Endothelial cell of umbilical vein (primary cell): Measurements from ENCODE around the gene ZIC5. TPM values are rescaled to one million over a fixed set of nuclear protein-coding genes. Genes with fewer than 3 reads are reported as not detected.

Source experiments
- BruUV-seq: library from RNA; stranded (reverse); fragments of 400-500 nt; replicated peaks from 2 replicates; lab custom pipeline; 2021; lab: Mats Ljungman, UMichigan
- CTCF ChIA-PET: fragments of 300-600, 350-600 bp; sonication (Branson Sonifier 250); formaldehyde crosslinking; loops from one replicate; lab custom pipeline; 2021; ENCODE audit warnings: antibody characterized with exemption, inconsistent platforms; lab: Charles Lee
- POLR2A ChIA-PET: fragments of 300-600, 350-600 bp; sonication (Branson Sonifier 250); formaldehyde crosslinking; loops from one replicate; lab custom pipeline; 2021; ENCODE audit warnings: antibody characterized with exemption, inconsistent platforms; lab: Charles Lee
- DNase-seq: peaks from one replicate; pipeline ENCODE4 v3.0.0-alpha.2; 2011; ENCODE audit warnings: low read depth, low spot score
- FAIRE-seq: peaks from 2 replicates; lab custom pipeline; 2011; peaks lifted over from hg19 to GRCh38; lab: Jason Lieb, UNC
- H2AFZ ChIP-seq: 2 replicates; pipeline ENCODE4 v1.6.0; 2012; ENCODE audit warnings: low read depth, low read length, control low read depth, inconsistent platforms
- H3K27ac ChIP-seq: 2 replicates; pipeline ENCODE4 v1.5.1; 2011; ENCODE audit warnings: low read depth, mild to moderate bottlenecking, control low read depth, low read length, moderate library complexity; ENCODE audit not compliant: insufficient read depth
- H3K27me3 ChIP-seq, 2 experiments: 2 replicates each; pipeline versions ENCODE4 v1.6.0 to v1.6.1; 2011; ENCODE audit warnings: low read length in 2 of 2, mixed read lengths in 1 of 2; ENCODE audit not compliant: control insufficient read depth in 2 of 2, insufficient read depth in 2 of 2
- H3K36me3 ChIP-seq, 2 experiments: 2 replicates in 1 of 2; 3 replicates in 1 of 2; pipeline ENCODE4 v1.5.1; 2011; ENCODE audit warnings: low read length in 2 of 2, mild to moderate bottlenecking in 1 of 2, moderate library complexity in 1 of 2; ENCODE audit not compliant: control insufficient read depth in 2 of 2, insufficient read depth in 2 of 2; ENCODE audit errors: extremely low read depth in 1 of 2
- H3K4me1 ChIP-seq: 3 replicates; pipeline ENCODE4 v1.5.1; 2011; ENCODE audit warnings: mild to moderate bottlenecking, low read length; ENCODE audit not compliant: control insufficient read depth, insufficient read depth; ENCODE audit errors: extremely low read depth
- H3K4me2 ChIP-seq: 2 replicates; pipeline ENCODE4 v1.6.1; 2011; ENCODE audit warnings: low read length, control low read depth, mixed read lengths; ENCODE audit not compliant: insufficient read depth
- H3K4me3 ChIP-seq, 3 experiments: fragments of 200-600 bp in 1 of 3; sonication (generic), shearing (Covaris generic) in 1 of 3; replicated peaks in 1 of 3; 2 replicates each; pipeline ENCODE4 v1.5.1; 2011 to 2016; ENCODE audit warnings: control low read depth in 3 of 3, low read length in 3 of 3, mild to moderate bottlenecking in 2 of 3, inconsistent platforms in 1 of 3, low read depth in 1 of 3, moderate library complexity in 1 of 3; ENCODE audit not compliant: insufficient read depth in 1 of 3
- H3K79me2 ChIP-seq: 2 replicates; pipeline ENCODE4 v1.6.0; 2012; ENCODE audit warnings: low read length, inconsistent platforms; ENCODE audit not compliant: control insufficient read depth, insufficient read depth
- H3K9ac ChIP-seq: replicated peaks from 2 replicates; pipeline ENCODE3; 2011; ENCODE audit warnings: low read length, control low read depth; ENCODE audit not compliant: insufficient read depth; ENCODE audit errors: extremely low read depth
- H3K9me1 ChIP-seq: replicated peaks from 3 replicates; pipeline ENCODE4 v1.6.0; 2011; ENCODE audit warnings: mild to moderate bottlenecking, low read length; ENCODE audit not compliant: control insufficient read depth, insufficient read depth; ENCODE audit errors: extremely low read depth
- H3K9me3 ChIP-seq: replicated peaks from 2 replicates; pipeline ENCODE4 v1.5.1; 2012; ENCODE audit warnings: low read length, inconsistent platforms; ENCODE audit not compliant: control insufficient read depth, insufficient read depth
- H4K20me1 ChIP-seq: replicated peaks from 2 replicates; pipeline ENCODE3; 2011; ENCODE audit warnings: mild to moderate bottlenecking, low read length; ENCODE audit not compliant: control insufficient read depth, insufficient read depth; ENCODE audit errors: extremely low read depth
- CTCF ChIP-seq, 2 donors: IDR thresholded peaks; 1 replicate in 1 of 2; 2 replicates in 1 of 2; pipeline ENCODE4 v1.5.1; 2011; ENCODE audit warnings: low read length in 2 of 2, mild to moderate bottlenecking in 2 of 2, moderate library complexity in 2 of 2, control low read depth in 1 of 2, inconsistent platforms in 1 of 2, low read depth in 1 of 2; ENCODE audit not compliant: insufficient read depth in 1 of 2; ENCODE audit errors: extremely low read depth in 1 of 2
- EZH2 ChIP-seq: IDR thresholded peaks from 2 replicates; pipeline ENCODE4 v1.6.1; 2012; ENCODE audit warnings: borderline replicate concordance, low read depth, mild to moderate bottlenecking, moderate library complexity, low read length, inconsistent platforms; ENCODE audit not compliant: severe bottlenecking
- FOS ChIP-seq: IDR thresholded peaks from 2 replicates; pipeline ENCODE4 v1.6.1; 2011; ENCODE audit warnings: mild to moderate bottlenecking, low read length, moderate library complexity, borderline replicate concordance; ENCODE audit not compliant: insufficient read depth
- GATA2 ChIP-seq: IDR thresholded peaks from 2 replicates; pipeline ENCODE4 v1.7.0; 2011; ENCODE audit warnings: low read depth, mild to moderate bottlenecking, moderate library complexity, mixed read lengths, low read length; ENCODE audit not compliant: insufficient read length, insufficient read depth
- JUN ChIP-seq: IDR thresholded peaks from 2 replicates; pipeline ENCODE4 v1.6.1; 2011; ENCODE audit warnings: borderline replicate concordance, low read depth; ENCODE audit not compliant: insufficient read length, insufficient read depth
- MAX ChIP-seq: IDR thresholded peaks from 2 replicates; pipeline ENCODE4 v1.6.1; 2011; ENCODE audit not compliant: insufficient read depth, insufficient read length
- MYC ChIP-seq: IDR thresholded peaks from one replicate; pipeline ENCODE4 v1.6.1; 2011; ENCODE audit warnings: mild to moderate bottlenecking, low read depth, low read length
- POLR2A ChIP-seq: IDR thresholded peaks from 2 replicates; pipeline ENCODE4 v1.6.1; 2012; ENCODE audit warnings: low read depth, mild to moderate bottlenecking, control low read depth, low read length
- POLR2AphosphoS5 ChIP-seq: IDR thresholded peaks from 2 replicates; pipeline ENCODE4 v1.6.1; 2012; ENCODE audit warnings: low read depth, mild to moderate bottlenecking, control low read depth, low read length, moderate library complexity; ENCODE audit not compliant: insufficient read depth
- dilution Hi-C: fragments of 300-500 bp; cut with MboI; formaldehyde crosslinking; loops from one replicate; pipeline ENCODE4 v1.15.0; 2019; ENCODE audit warnings: low sequenced_read_pairs; ENCODE audit not compliant: extremely low pct_ligation_motif_present
- intact Hi-C: fragments of 100-400 bp; cut with micrococcal nuclease; formaldehyde crosslinking; loops from one replicate; pipeline ENCODE4 v1.10.0; 2022
- polyA plus RNA-seq, 4 experiments: library from polyadenylated mRNA; depleted of rRNA in 3 of 4; stranded (reverse) in 3 of 4; unstranded in 1 of 4; fragments of >200 nt; gene quantifications; 2 replicates each; pipeline versions ENCODE4 v1.2.1 to v1.2.3, GENCODE V29; 2011 to 2012; ENCODE audit warnings: missing spikeins in 1 of 4
- total RNA-seq: library from RNA; stranded (reverse); gene quantifications from 2 replicates; pipeline ENCODE4 v1.2.3, GENCODE V29; 2021

Gene ZIC5
- total and polyA plus RNA-seq, 2 donors (not counting 3 experiments of a cell fraction or from before 2014, with no cell fraction given) = not detected

- no peak for DNase-seq
- FAIRE-seq = no peak
- dilution Hi-C loops = no loop called here
- Histone ChIP-seq H3K9me3 (no peaks in the 10 kb centered on the region), H3K4me2 (no peak overlapping the region), H4K20me1 (no peaks in the 10 kb centered on the region), H3K4me3 (no peak overlapping the region), H3K9me1 (no peaks in the 10 kb centered on the region), H2AFZ (no peak overlapping the region), H3K36me3 (no peaks in the 10 kb centered on the region), H3K27me3 (no peaks in the 10 kb centered on the region), H3K79me2 (no peaks in the 10 kb centered on the region), H3K4me1 (no peaks in the 10 kb centered on the region), H3K9ac (no peak overlapping the region), H3K27ac (no peak overlapping the region)
- TF ChIP-seq MYC = no peak
- TF ChIP-seq POLR2AphosphoS5 = no peak
- TF ChIP-seq GATA2 = no peak
- TF ChIP-seq FOS = no peak
- TF ChIP-seq JUN = no peak
- no peak for TF ChIP-seq EZH2
- no peak for TF ChIP-seq CTCF (IDR thresholded peaks at IDR 0.05; ENCODE audit: extremely low read depth in 1 of 2, insufficient read depth in 1 of 2, low read depth in 1 of 2, low read length in 2 of 2)
- no peak for TF ChIP-seq POLR2A
- no peak for TF ChIP-seq MAX
- BruUV-seq = no TSS peak
- intact Hi-C loops = no loop called here
- CTCF ChIA-PET = interaction anchor here (0.8 to 1.3 kb wide), 2 partner anchors 13 to 585 kb away, joined by 3 to 5 read pairs; no protein-coding TSS in a partner anchor
- POLR2A ChIA-PET = no interaction called here
Measured at GRCh38 chr13:99929866-99930265, 41.7 kb downstream of the ZIC5 start.
